WTC11 (cell line): ENCODE data around the gene TMEM245. TPM values are rescaled to one million over a fixed set of nuclear protein-coding genes. Genes with fewer than 3 reads are reported as not detected.

ENCODE experiments used
- ATAC-seq: fragments of 200-7000 bp; cut with Tn5 transposase; 2 replicates; pipeline ENCODE4 v1.10.0; 2021; ENCODE audit warnings: mild to moderate bottlenecking, moderate library complexity
- CTCF ChIA-PET: fragments of 300-600 bp; sonication (Branson Sonifier 250); formaldehyde crosslinking; loops from one replicate; lab custom pipeline; 2021; ENCODE audit warnings: antibody characterized with exemption; lab: Charles Lee
- POLR2A ChIA-PET: fragments of 350-600 bp; sonication (Branson Sonifier 250); formaldehyde crosslinking; loops from one replicate; lab custom pipeline; 2021; ENCODE audit warnings: antibody characterized with exemption; lab: Charles Lee
- DNase-seq: peaks from one replicate; pipeline ENCODE4 v3.0.0; 2021; ENCODE audit warnings: low spot score
- H3K27ac Mint-ChIP-seq: 2 replicates; pipeline ENCODE4 v1.8.0; 2021; ENCODE audit warnings: mixed read lengths
- H3K27me3 Mint-ChIP-seq: 2 replicates; pipeline ENCODE4 v1.8.0; 2021; ENCODE audit warnings: low read depth, mild to moderate bottlenecking, moderate library complexity, mixed read lengths
- H3K36me3 Mint-ChIP-seq: 2 replicates; pipeline ENCODE4 v1.8.0; 2021; ENCODE audit warnings: mixed read lengths
- H3K4me1 Mint-ChIP-seq: 2 replicates; pipeline ENCODE4 v1.8.0; 2022; ENCODE audit warnings: mixed read lengths
- H3K4me3 Mint-ChIP-seq: 2 replicates; pipeline ENCODE4 v1.8.0; 2021; ENCODE audit warnings: mild to moderate bottlenecking, moderate library complexity, mixed read lengths
- H3K9me3 Mint-ChIP-seq: 2 replicates; pipeline ENCODE4 v1.8.0; 2021; ENCODE audit warnings: mixed read lengths
- ATF1 ChIP-seq: sonication (generic); formaldehyde crosslinking; IDR thresholded peaks from 2 replicates; pipeline ENCODE4 v1.8.1; 2023; ENCODE audit warnings: mild to moderate bottlenecking, moderate library complexity, missing genetic modification reagents
- CBFB ChIP-seq: sonication (generic); formaldehyde crosslinking; IDR thresholded peaks from 2 replicates; pipeline ENCODE4 v1.8.1; 2022; ENCODE audit warnings: mild to moderate bottlenecking, low read depth, missing genetic modification reagents
- ESRRA ChIP-seq: sonication (generic); formaldehyde crosslinking; IDR thresholded peaks from 2 replicates; pipeline ENCODE4 v1.8.1; 2022; ENCODE audit warnings: mild to moderate bottlenecking, missing genetic modification reagents, borderline replicate concordance
- FOXP1 ChIP-seq: sonication (generic); formaldehyde crosslinking; IDR thresholded peaks from 2 replicates; pipeline ENCODE4 v1.8.0; 2022; ENCODE audit warnings: missing genetic modification reagents, mild to moderate bottlenecking, moderate library complexity, borderline replicate concordance
- FOXP4 ChIP-seq: sonication (generic); formaldehyde crosslinking; IDR thresholded peaks from 2 replicates; pipeline ENCODE4 v1.8.0; 2022; ENCODE audit warnings: mild to moderate bottlenecking, missing genetic modification reagents
- HMGA2 ChIP-seq: fragments of 250-450 bp; sonication (Bioruptor Pico); IDR thresholded peaks from 2 replicates; pipeline ENCODE4 v1.4.0; 2021; ENCODE audit warnings: mild to moderate bottlenecking, moderate library complexity
- NFE2L1 ChIP-seq: sonication (generic); formaldehyde crosslinking; IDR thresholded peaks from 2 replicates; pipeline ENCODE4 v1.8.1; 2023; ENCODE audit warnings: missing genetic modification reagents
- NFYB ChIP-seq: sonication (generic); formaldehyde crosslinking; conservative IDR thresholded peaks from 2 replicates; pipeline ENCODE4 v1.8.0; 2022; ENCODE audit warnings: low read depth, missing genetic modification reagents
- NR1H2 ChIP-seq: sonication (generic); formaldehyde crosslinking; IDR thresholded peaks from 2 replicates; pipeline ENCODE4 v1.9.0; 2021; ENCODE audit warnings: mild to moderate bottlenecking, moderate library complexity, missing genetic modification reagents
- NR2C2 ChIP-seq: sonication (generic); formaldehyde crosslinking; IDR thresholded peaks from 2 replicates; pipeline ENCODE4 v1.8.0; 2022; ENCODE audit warnings: mild to moderate bottlenecking, missing genetic modification reagents
- ZNF425 ChIP-seq: fragments of 250-450 bp; sonication (Bioruptor Pico); conservative IDR thresholded peaks from 2 replicates; pipeline ENCODE4 v1.9.0; 2021; ENCODE audit warnings: mild to moderate bottlenecking
- ZNF532 ChIP-seq: fragments of 250-450 bp; sonication (Bioruptor Pico); IDR thresholded peaks from 2 replicates; pipeline ENCODE4 v1.9.0; 2021; ENCODE audit warnings: mild to moderate bottlenecking, borderline replicate concordance
- total RNA-seq: library from RNA; stranded (reverse); gene quantifications from 3 replicates; pipeline ENCODE4 v1.2.3, GENCODE V29; 2021
- TF ChIP-seq, protein P1 (sequence below): sonication (generic); formaldehyde crosslinking; IDR thresholded peaks from 2 replicates; pipeline ENCODE4 v1.8.0; 2022; ENCODE audit warnings: mild to moderate bottlenecking, missing genetic modification reagents
- TF ChIP-seq, protein P2 (sequence below): sonication (generic); formaldehyde crosslinking; IDR thresholded peaks from 2 replicates; pipeline ENCODE4 v1.8.1; 2022; ENCODE audit warnings: missing genetic modification reagents, borderline replicate concordance
- TF ChIP-seq, protein P3 (sequence below): sonication (generic); formaldehyde crosslinking; IDR thresholded peaks from 2 replicates; pipeline ENCODE4 v1.8.1; 2022; ENCODE audit warnings: low read depth, missing genetic modification reagents, borderline replicate concordance
- TF ChIP-seq, protein P4 (sequence below): fragments of 250-450 bp; sonication (Bioruptor Pico); IDR thresholded peaks from 2 replicates; pipeline ENCODE4 v1.9.0; 2021; ENCODE audit warnings: moderate library complexity, mild to moderate bottlenecking, inconsistent platforms, borderline replicate concordance
- TF ChIP-seq, protein P5 (sequence below): sonication (generic); formaldehyde crosslinking; IDR thresholded peaks from 2 replicates; pipeline ENCODE4 v1.8.1; 2023; ENCODE audit warnings: mild to moderate bottlenecking, missing genetic modification reagents, moderate library complexity
- TF ChIP-seq, protein P6 (sequence below): sonication (generic); formaldehyde crosslinking; IDR thresholded peaks from 2 replicates; pipeline ENCODE4 v1.8.1; 2022; ENCODE audit warnings: mild to moderate bottlenecking, missing genetic modification reagents, moderate library complexity, borderline replicate concordance

Gene TMEM245
- total RNA-seq, 1 experiment from 2014 or later = 40.8 TPM

- TF ChIP-seq, protein P1, sequence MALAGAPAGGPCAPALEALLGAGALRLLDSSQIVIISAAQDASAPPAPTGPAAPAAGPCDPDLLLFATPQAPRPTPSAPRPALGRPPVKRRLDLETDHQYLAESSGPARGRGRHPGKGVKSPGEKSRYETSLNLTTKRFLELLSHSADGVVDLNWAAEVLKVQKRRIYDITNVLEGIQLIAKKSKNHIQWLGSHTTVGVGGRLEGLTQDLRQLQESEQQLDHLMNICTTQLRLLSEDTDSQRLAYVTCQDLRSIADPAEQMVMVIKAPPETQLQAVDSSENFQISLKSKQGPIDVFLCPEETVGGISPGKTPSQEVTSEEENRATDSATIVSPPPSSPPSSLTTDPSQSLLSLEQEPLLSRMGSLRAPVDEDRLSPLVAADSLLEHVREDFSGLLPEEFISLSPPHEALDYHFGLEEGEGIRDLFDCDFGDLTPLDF (CRISPR knock-in tag) = no peak
- TF ChIP-seq ESRRA (CRISPR knock-in tag) (no peak), NR1H2 (no peak), FOXP1 (no peak), FOXP4 (CRISPR knock-in tag) (no peak)
Measured at GRCh38 chr9:109094268-109094667, 25.5 kb downstream of the TMEM245 start (continued).

- ChIA-PET CTCF (interaction anchor here (0.8 to 1.0 kb wide), 2 partner anchors 90 to 377 kb away, joined by 3 read pairs; no protein-coding TSS in a partner anchor), POLR2A (no interaction called here)
- ATAC-seq = no peak
- Mint-ChIP-seq H3K4me3 (no peak overlapping the region), H3K4me1 (peaks cover 18% of the 10 kb centered on the region), H3K9me3 (no peaks in the 10 kb centered on the region), H3K27ac (peak overlapping the region; percentile 5; the same call in 1 of the 2 replicates), H3K36me3 (peaks cover 49% of the 10 kb centered on the region), H3K27me3 (no peaks in the 10 kb centered on the region)
- DNase-seq = no peak
- TF ChIP-seq ATF1 (CRISPR knock-in tag) (no peak), ZNF425 (CRISPR knock-in tag) (no peak), HMGA2 (CRISPR knock-in tag) (no peak), ZNF532 (CRISPR knock-in tag) (no peak), CBFB (CRISPR knock-in tag) (no peak), NR2C2 (no peak), NFE2L1 (CRISPR knock-in tag) (no peak), NFYB (no peak)
- TF ChIP-seq, protein P2, sequence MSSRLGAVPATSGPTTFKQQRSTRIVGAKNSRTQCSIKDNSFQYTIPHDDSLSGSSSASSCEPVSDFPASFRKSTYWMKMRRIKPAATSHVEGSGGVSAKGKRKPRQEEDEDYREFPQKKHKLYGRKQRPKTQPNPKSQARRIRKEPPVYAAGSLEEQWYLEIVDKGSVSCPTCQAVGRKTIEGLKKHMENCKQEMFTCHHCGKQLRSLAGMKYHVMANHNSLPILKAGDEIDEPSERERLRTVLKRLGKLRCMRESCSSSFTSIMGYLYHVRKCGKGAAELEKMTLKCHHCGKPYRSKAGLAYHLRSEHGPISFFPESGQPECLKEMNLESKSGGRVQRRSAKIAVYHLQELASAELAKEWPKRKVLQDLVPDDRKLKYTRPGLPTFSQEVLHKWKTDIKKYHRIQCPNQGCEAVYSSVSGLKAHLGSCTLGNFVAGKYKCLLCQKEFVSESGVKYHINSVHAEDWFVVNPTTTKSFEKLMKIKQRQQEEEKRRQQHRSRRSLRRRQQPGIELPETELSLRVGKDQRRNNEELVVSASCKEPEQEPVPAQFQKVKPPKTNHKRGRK (CRISPR knock-in tag) = no peak
- TF ChIP-seq, protein P3, sequence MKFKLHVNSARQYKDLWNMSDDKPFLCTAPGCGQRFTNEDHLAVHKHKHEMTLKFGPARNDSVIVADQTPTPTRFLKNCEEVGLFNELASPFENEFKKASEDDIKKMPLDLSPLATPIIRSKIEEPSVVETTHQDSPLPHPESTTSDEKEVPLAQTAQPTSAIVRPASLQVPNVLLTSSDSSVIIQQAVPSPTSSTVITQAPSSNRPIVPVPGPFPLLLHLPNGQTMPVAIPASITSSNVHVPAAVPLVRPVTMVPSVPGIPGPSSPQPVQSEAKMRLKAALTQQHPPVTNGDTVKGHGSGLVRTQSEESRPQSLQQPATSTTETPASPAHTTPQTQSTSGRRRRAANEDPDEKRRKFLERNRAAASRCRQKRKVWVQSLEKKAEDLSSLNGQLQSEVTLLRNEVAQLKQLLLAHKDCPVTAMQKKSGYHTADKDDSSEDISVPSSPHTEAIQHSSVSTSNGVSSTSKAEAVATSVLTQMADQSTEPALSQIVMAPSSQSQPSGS (CRISPR knock-in tag) = no peak
- TF ChIP-seq, protein P4, sequence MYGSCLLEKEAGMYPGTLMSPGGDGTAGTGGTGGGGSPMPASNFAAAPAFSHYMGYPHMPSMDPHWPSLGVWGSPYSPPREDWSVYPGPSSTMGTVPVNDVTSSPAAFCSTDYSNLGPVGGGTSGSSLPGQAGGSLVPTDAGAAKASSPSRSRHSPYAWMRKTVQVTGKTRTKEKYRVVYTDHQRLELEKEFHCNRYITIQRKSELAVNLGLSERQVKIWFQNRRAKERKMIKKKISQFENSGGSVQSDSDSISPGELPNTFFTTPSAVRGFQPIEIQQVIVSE = no peak
- TF ChIP-seq, protein P5, sequence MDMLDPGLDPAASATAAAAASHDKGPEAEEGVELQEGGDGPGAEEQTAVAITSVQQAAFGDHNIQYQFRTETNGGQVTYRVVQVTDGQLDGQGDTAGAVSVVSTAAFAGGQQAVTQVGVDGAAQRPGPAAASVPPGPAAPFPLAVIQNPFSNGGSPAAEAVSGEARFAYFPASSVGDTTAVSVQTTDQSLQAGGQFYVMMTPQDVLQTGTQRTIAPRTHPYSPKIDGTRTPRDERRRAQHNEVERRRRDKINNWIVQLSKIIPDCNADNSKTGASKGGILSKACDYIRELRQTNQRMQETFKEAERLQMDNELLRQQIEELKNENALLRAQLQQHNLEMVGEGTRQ (CRISPR knock-in tag) = no peak
- TF ChIP-seq, protein P6, sequence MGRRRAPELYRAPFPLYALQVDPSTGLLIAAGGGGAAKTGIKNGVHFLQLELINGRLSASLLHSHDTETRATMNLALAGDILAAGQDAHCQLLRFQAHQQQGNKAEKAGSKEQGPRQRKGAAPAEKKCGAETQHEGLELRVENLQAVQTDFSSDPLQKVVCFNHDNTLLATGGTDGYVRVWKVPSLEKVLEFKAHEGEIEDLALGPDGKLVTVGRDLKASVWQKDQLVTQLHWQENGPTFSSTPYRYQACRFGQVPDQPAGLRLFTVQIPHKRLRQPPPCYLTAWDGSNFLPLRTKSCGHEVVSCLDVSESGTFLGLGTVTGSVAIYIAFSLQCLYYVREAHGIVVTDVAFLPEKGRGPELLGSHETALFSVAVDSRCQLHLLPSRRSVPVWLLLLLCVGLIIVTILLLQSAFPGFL (CRISPR knock-in tag) = no peak
Measured at GRCh38 chr9:109092587-109092986, 27.2 kb downstream of the TMEM245 start.
